Stimulated activated memory B cell treated with anti-CD40 and anti-IgM and Interleukin-4, amounts not matched to agents 10 μg/mL and 1 μg/mL and 100 μg/mL, for 72 hours (primary cell): ENCODE data around the gene CTDP1.
"Not testable (repeated sequence)": the region's sequence is repeated elsewhere in the genome, so short reads cannot be mapped to it uniquely, and the experiment has no call there.

Source experiments
- ATAC-seq: fragments of 150-1000 bp; cut with Tn5 transposase; 2 replicates; pipeline ENCODE4 v1.10.0; 2021
- H3K27ac Mint-ChIP-seq: one replicate; pipeline ENCODE4 v1.8.0; 2022; ENCODE audit warnings: mild to moderate bottlenecking, mixed read lengths
- H3K27me3 Mint-ChIP-seq: one replicate; pipeline ENCODE4 v1.8.0; 2022; ENCODE audit warnings: mixed read lengths
- H3K36me3 Mint-ChIP-seq: one replicate; pipeline ENCODE4 v1.8.0; 2022; ENCODE audit warnings: mixed read lengths
- H3K4me1 Mint-ChIP-seq: one replicate; pipeline ENCODE4 v1.8.0; 2022; ENCODE audit warnings: mixed read lengths
- H3K4me3 Mint-ChIP-seq: one replicate; pipeline ENCODE4 v1.8.0; 2022; ENCODE audit warnings: mild to moderate bottlenecking, moderate library complexity, mixed read lengths
- H3K9me3 Mint-ChIP-seq: one replicate; pipeline ENCODE4 v1.8.0; 2022; ENCODE audit warnings: mixed read lengths

Gene CTDP1

GRCh38 chr18:79685281-79685680, 5.7 kb downstream of the CTDP1 start:
- Mint-ChIP-seq H3K27me3 (no peaks in the 10 kb centered on the region), H3K27ac (no peak overlapping the region), H3K4me3 (no peak overlapping the region), H3K4me1 (peaks cover 63% of the 10 kb centered on the region), H3K36me3 (peaks cover 10% of the 10 kb centered on the region), H3K9me3 (no peaks in the 10 kb centered on the region)
- ATAC-seq: no peak

GRCh38 chr18:79685971-79686370, 6.4 kb downstream of the CTDP1 start:
- Mint-ChIP-seq H3K4me3 (no peak overlapping the region), H3K9me3 (no peaks in the 10 kb centered on the region), H3K27me3 (no peaks in the 10 kb centered on the region), H3K4me1 (peaks cover 63% of the 10 kb centered on the region), H3K36me3 (peaks cover 10% of the 10 kb centered on the region), H3K27ac (no peak overlapping the region)
- ATAC-seq: no peak

DNA sequence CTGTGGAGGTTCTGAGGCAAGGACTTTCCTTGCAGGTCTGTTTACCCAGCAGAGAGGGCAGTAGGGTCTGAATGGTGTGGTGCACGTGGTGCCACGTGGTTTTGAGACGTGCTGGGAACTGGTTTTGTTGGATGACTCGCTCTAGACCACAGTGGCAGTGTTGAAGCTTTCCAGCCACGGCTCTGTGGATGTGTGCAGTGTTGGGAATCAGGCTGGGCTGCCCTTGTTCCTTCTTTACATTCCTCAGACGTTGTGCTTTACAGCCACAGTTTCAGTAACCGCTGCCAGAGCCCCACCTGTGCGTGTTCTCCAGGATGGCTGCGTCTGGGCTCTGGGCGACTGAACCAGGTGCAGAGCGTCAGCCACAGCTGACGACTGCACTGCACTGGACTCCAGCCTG, 8.2 kb downstream of the CTDP1 start:
- Mint-ChIP-seq H3K36me3 (peaks cover 7% of the 10 kb centered on the region), H3K27ac (no peak overlapping the region), H3K27me3 (no peaks in the 10 kb centered on the region), H3K9me3 (no peaks in the 10 kb centered on the region), H3K4me3 (no peak overlapping the region), H3K4me1 (peaks cover 58% of the 10 kb centered on the region)
- ATAC-seq: no peak

DNA sequence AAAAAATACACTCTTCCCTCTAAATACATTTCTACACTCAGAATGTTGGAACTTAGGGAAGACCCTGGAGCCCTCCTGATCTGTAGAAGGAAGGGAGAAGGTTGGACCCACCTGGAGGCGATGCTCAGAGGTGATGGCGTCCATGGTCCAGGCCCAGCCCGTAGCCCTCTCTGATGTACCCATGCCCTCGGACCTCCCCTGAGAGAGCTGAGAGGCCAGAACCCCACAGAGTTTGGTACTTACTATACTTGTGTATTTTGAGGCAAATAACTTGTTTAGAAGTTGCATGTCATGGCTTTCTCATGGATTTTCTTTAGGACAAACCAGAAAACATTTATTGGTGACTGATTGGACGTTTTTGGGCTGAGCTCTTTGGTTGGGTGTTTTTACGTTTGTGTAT, 10.5 kb downstream of the CTDP1 start:
- H3K4me1 Mint-ChIP-seq: peaks cover 43% of the 10 kb centered on the region
- H3K9me3 Mint-ChIP-seq: no peaks in the 10 kb centered on the region
- no peak overlapping the region for H3K27ac Mint-ChIP-seq
- H3K27me3 Mint-ChIP-seq: no peaks in the 10 kb centered on the region
- ATAC-seq: no peak
- H3K36me3 Mint-ChIP-seq: peaks cover 5% of the 10 kb centered on the region
- no peak overlapping the region for H3K4me3 Mint-ChIP-seq

DNA sequence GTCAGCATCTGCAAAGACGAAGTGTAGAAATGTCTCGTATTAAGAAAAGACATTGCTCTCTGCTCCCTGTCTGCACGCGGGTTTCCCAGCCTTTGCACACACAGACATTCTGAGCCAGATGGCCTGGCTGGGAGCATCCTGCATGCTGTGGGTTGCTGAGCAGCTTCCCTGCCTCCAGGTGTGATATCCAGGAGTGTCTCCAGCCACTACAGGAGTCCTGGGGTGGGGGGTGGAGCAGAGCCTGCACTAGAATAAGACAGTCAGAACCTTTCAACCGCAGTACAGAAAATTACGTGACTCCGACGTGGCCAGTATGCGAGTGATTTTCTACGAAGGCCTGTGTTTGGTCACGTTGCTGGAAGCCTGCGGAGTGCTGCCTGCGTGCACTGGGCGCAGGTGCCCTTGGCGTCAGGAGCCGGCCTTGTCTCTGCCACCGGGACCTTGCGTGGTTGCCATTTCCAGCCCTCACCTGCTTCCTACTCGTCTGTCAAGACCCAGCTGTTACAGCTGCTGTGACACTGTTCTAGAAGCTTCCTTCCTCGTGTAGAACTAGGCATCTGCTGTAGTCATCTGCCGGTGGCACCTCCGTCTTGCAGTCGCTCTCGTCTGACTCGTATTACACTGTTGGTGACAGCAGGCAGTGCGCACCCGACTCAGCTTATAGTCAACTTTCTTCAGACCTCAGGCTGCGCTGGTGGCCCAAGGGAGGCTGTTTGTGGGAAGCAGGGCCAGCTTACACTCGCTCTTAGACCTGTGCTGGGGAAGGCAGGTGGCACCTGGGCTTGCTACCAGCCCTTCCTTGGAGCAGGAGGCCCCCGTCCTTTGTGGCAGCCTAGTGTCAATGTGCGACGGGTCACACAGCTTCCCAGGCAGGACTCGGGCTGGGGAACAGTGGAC, 11.2 kb downstream of the CTDP1 start:
- Mint-ChIP-seq H3K36me3 (peaks cover 9% of the 10 kb centered on the region), H3K27me3 (no peaks in the 10 kb centered on the region), H3K27ac (no peak overlapping the region), H3K4me1 (peaks cover 41% of the 10 kb centered on the region), H3K4me3 (no peak overlapping the region), H3K9me3 (no peaks in the 10 kb centered on the region)
- ATAC-seq: no peak

DNA sequence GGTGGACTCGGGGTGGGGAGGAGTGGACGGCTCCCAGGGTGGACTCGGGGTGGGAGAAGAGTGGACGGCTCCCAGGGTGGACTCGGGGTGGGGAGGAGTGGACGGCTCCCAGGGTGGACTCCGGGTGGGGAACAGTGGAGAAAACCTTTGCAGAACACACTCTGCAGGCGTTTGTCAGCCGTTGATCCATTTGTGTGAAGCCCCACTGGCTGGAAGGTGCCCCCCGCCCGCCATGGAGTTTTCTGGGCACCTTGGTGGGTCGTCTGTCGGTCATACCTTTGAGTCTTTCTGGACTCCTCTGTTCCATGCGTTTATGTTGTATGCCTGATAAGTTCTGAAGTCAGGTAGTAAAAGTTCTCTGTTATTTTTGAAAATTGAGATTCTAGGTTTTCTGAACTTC, 12.5 kb downstream of the CTDP1 start:
- Mint-ChIP-seq H3K4me3 (no peak overlapping the region), H3K27me3 (no peaks in the 10 kb centered on the region), H3K27ac (no peak overlapping the region), H3K36me3 (peaks cover 16% of the 10 kb centered on the region), H3K4me1 (peaks cover 36% of the 10 kb centered on the region), H3K9me3 (no peaks in the 10 kb centered on the region)
- ATAC-seq: no peak

GRCh38 chr18:79692886-79693285, 13.3 kb downstream of the CTDP1 start:
- Mint-ChIP-seq H3K4me3 (no peak overlapping the region), H3K4me1 (peaks cover 36% of the 10 kb centered on the region), H3K27ac (peak overlapping the region; percentile 11), H3K36me3 (peaks cover 24% of the 10 kb centered on the region), H3K27me3 (no peaks in the 10 kb centered on the region), H3K9me3 (no peaks in the 10 kb centered on the region)
- ATAC-seq: no peak

DNA sequence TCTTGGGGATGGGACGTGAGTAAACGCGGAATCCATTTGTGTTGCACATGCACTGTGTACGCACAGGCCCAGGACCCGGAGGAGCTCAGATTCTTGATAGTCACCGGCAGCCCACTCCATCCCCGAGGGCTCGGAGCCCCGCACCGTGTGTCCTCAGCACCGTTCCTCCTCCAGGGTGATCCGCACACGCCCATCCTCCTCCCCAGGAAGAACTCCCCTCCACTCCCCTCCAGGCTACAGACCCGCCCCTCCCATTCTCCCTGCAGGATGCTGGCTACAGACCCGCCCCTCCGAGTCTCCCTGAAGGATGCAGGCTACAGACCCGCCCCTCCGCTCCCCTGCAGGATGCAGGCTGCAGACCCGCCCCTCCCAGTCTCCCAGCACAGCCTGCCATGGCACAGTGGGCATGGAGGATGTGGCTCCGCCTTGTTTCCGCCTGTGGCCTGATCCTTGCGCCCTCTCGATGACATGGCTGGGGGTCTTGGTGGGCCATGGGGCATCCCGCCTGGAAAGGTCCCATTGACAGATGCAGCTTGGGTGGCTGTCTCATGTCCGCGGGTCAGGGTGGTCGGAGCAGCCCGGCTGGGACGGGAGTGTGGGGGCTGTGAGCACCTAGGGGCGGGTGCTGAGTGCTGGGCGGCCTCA, 14.1 kb downstream of the CTDP1 start:
- no peaks in the 10 kb centered on the region for H3K9me3 Mint-ChIP-seq
- H3K27me3 Mint-ChIP-seq: no peaks in the 10 kb centered on the region
- H3K27ac Mint-ChIP-seq: no peak overlapping the region
- peaks cover 36% of the 10 kb centered on the region for H3K4me1 Mint-ChIP-seq
- ATAC-seq: no peak
- peaks cover 30% of the 10 kb centered on the region for H3K36me3 Mint-ChIP-seq
- H3K4me3 Mint-ChIP-seq: no peak overlapping the region

GRCh38 chr18:79694206-79694894, 14.7 kb downstream of the CTDP1 start:
- H3K4me3 Mint-ChIP-seq, H3K9me3 Mint-ChIP-seq, H3K27ac Mint-ChIP-seq, ATAC-seq, H3K27me3 Mint-ChIP-seq: not testable (repeated sequence)
- H3K36me3 Mint-ChIP-seq: peaks cover 34% of the 10 kb centered on the region
- H3K4me1 Mint-ChIP-seq: peaks cover 34% of the 10 kb centered on the region

- H3K36me3 Mint-ChIP-seq: peaks cover 39% of the 10 kb centered on the region
- no peak overlapping the region for H3K27ac Mint-ChIP-seq
- no peaks in the 10 kb centered on the region for H3K27me3 Mint-ChIP-seq
- ATAC-seq: no peak
- H3K4me3 Mint-ChIP-seq: no peak overlapping the region
- peaks cover 29% of the 10 kb centered on the region for H3K4me1 Mint-ChIP-seq
- no peaks in the 10 kb centered on the region for H3K9me3 Mint-ChIP-seq
Measured at GRCh38 chr18:79694895-79695213, 15.3 kb downstream of the CTDP1 start.

- ATAC-seq: no peak
- Mint-ChIP-seq H3K36me3 (peaks cover 44% of the 10 kb centered on the region), H3K4me3 (no peak overlapping the region), H3K4me1 (peaks cover 25% of the 10 kb centered on the region), H3K9me3 (no peaks in the 10 kb centered on the region), H3K27me3 (no peaks in the 10 kb centered on the region), H3K27ac (no peak overlapping the region)
Measured at GRCh38 chr18:79695269-79695668, 15.7 kb downstream of the CTDP1 start.

DNA sequence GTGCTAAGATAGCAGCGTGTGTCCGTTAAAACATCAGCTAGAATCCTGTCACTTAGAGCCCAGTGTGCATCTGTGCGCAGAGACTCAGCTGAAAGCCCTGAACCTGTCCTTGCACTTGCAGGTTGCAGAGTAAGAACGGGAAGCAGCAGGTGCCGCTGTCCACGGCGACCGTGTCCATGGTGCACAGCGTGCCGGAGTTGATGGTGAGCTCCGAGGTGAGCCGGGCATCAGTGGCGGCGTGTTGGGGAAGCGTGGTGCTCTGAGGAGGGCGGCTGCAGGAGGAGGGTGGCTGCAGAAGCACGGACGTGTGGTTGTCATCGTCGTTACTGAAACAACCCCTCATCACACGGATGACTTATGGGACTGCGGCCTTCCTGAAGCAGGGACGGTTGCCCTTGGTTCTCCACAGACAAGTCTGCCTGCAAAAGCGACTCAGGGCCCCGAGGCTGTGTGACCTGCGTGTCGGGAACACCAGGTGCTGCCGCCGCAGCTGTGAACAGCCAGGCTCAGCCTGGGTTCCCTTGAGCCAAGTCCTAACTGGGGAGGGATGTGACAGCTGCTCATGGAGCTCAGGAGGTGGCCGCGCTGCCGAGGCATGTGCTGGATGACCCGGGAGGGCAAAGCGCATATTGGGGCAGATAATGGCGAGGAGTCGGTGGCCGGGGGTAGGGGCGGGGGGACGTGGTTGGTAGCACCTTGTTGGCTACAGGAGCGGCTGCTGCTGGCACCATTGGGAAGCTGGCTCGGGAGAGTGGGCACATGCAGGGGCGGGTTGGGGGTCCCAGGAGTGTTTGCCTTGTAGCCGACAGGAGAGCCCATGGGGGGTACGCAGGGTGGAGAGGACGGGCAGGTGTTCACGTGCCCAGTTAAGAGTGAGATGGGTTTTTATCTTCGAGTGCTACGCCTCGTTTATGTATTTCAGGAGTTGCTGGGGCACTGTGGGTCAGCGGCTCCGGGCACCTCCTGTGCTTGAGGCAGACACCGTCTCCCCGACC, 16.6 kb downstream of the CTDP1 start:
- H3K4me3 Mint-ChIP-seq: no peak overlapping the region
- no peak for ATAC-seq
- peaks cover 16% of the 10 kb centered on the region for H3K4me1 Mint-ChIP-seq
- H3K36me3 Mint-ChIP-seq: peaks cover 48% of the 10 kb centered on the region
- H3K27me3 Mint-ChIP-seq: no peaks in the 10 kb centered on the region
- no peak overlapping the region for H3K27ac Mint-ChIP-seq
- no peaks in the 10 kb centered on the region for H3K9me3 Mint-ChIP-seq

DNA sequence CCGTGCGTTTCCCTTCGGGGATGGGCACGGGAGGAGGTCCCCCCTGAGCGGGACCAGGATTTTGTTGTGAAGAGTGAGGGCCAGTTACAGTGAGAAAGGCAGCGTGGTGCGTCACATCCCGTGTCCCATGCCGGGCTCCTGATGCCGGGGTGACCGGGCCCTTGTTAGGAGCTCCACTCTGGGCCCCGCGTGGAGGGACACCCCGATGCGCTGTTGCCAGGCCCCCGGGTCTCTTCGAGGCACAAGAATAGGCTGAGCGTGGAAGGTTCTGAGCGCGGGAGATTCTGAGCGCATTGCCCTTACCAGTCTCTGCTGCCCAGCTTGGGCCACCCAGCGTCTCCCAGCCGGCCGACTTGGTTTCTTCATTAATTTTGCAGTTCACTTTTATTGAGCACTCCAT, 17.6 kb downstream of the CTDP1 start:
- no peak for ATAC-seq
- Mint-ChIP-seq H3K27ac (no peak overlapping the region), H3K9me3 (no peaks in the 10 kb centered on the region), H3K27me3 (no peaks in the 10 kb centered on the region), H3K36me3 (peaks cover 54% of the 10 kb centered on the region), H3K4me1 (peaks cover 13% of the 10 kb centered on the region), H3K4me3 (no peak overlapping the region)

DNA sequence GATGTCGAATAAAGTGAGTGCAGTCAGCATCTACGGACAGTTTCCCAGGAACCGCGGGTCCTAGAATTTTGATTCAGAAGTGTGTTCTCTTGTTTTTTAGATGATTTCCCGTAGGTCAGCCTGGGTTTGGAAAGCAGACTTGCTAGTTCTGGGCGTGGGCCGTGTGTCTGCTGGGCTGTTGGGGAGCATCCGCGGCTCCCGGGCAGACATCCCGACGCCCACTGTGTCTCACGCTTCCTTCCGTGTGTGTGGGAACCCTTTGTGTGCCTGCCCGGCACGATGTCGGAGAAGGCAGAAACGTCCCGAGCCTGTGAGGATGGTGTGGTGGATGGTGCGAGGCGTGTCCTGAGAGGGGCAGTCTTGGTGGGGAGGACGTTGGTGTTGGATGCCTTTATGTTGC, 18.4 kb downstream of the CTDP1 start:
- no peak overlapping the region for H3K4me3 Mint-ChIP-seq
- H3K27me3 Mint-ChIP-seq: no peaks in the 10 kb centered on the region
- peaks cover 6% of the 10 kb centered on the region for H3K4me1 Mint-ChIP-seq
- H3K36me3 Mint-ChIP-seq: peaks cover 54% of the 10 kb centered on the region
- H3K27ac Mint-ChIP-seq: no peak overlapping the region
- no peaks in the 10 kb centered on the region for H3K9me3 Mint-ChIP-seq
- ATAC-seq: no peak
